Hepatocyte (in vitro differentiated cells): ENCODE results near the gene ADIRF.
"Not testable (repeated sequence)": the region's sequence is repeated elsewhere in the genome, so short reads cannot be mapped to it uniquely, and the experiment has no call there.

Experiments used
- EZH2 ChIP-seq: fragments of 200-600 bp; sonication (generic); IDR thresholded peaks from 2 replicates; pipeline ENCODE4 v1.6.1; 2016; ENCODE audit warnings: antibody characterized with exemption, mild to moderate bottlenecking, borderline replicate concordance
- EZH2phosphoT487 ChIP-seq: fragments of 200-600 bp; sonication (generic); IDR thresholded peaks from one replicate; pipeline ENCODE4 v1.6.1; 2018; ENCODE audit warnings: antibody characterized with exemption, mild to moderate bottlenecking, low read depth, moderate library complexity; ENCODE audit not compliant: unreplicated experiment, severe bottlenecking
- TF ChIP-seq, protein P1 (sequence below): fragments of 200-600 bp; sonication (generic); IDR thresholded peaks from 2 replicates; pipeline ENCODE4 v1.5.1; 2016; ENCODE audit warnings: antibody characterized with exemption, mild to moderate bottlenecking; ENCODE audit not compliant: poor library complexity

DNA sequence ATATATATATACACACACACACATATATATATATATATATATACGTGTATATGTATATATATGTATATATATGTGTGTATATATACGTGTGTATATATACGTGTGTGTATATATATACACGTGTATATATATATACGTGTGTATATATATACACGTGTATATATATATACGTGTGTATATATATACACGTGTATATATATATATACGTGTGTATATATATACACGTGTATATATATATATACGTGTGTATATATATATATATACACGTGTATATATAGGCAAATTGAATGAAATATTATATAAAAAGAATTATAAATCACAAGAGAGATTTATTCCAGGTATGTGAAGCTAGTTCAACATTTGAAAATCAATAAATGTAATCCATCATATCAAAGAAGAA is 23.1 kb downstream of the ADIRF start:
- TF ChIP-seq, protein P1, sequence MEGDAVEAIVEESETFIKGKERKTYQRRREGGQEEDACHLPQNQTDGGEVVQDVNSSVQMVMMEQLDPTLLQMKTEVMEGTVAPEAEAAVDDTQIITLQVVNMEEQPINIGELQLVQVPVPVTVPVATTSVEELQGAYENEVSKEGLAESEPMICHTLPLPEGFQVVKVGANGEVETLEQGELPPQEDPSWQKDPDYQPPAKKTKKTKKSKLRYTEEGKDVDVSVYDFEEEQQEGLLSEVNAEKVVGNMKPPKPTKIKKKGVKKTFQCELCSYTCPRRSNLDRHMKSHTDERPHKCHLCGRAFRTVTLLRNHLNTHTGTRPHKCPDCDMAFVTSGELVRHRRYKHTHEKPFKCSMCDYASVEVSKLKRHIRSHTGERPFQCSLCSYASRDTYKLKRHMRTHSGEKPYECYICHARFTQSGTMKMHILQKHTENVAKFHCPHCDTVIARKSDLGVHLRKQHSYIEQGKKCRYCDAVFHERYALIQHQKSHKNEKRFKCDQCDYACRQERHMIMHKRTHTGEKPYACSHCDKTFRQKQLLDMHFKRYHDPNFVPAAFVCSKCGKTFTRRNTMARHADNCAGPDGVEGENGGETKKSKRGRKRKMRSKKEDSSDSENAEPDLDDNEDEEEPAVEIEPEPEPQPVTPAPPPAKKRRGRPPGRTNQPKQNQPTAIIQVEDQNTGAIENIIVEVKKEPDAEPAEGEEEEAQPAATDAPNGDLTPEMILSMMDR, result not testable (repeated sequence)
- not testable (repeated sequence) for TF ChIP-seq EZH2, EZH2phosphoT487
